MM.1S (cell line): ENCODE data around the gene WAC.
"Not testable (repeated sequence)": the region's sequence is repeated elsewhere in the genome, so short reads cannot be mapped to it uniquely, and the experiment has no call there.

ENCODE experiments used
- DNase-seq: peaks from one replicate; pipeline ENCODE4 v3.0.0-alpha.2; 2015
- H2AFZ ChIP-seq: fragments of 300-600 bp; sonication (generic); 2 replicates; pipeline ENCODE4 v1.6.0; 2016; ENCODE audit warnings: antibody characterized with exemption, low read length
- H3F3A ChIP-seq: fragments of 300-600 bp; sonication (generic); 2 replicates; pipeline ENCODE4 v1.6.1; 2016; ENCODE audit warnings: mild to moderate bottlenecking, antibody characterized with exemption, low read length, moderate library complexity, mixed read lengths; ENCODE audit not compliant: insufficient read depth
- H3K27ac ChIP-seq: fragments of 300-600 bp; sonication (generic); 2 replicates; pipeline ENCODE4 v1.5.1; 2016; ENCODE audit warnings: mild to moderate bottlenecking, low read length
- H3K27me3 ChIP-seq: fragments of 300-600 bp; sonication (generic); replicated peaks from 2 replicates; pipeline ENCODE4 v1.6.0; 2016; ENCODE audit warnings: low read length; ENCODE audit not compliant: insufficient read depth
- H3K36me3 ChIP-seq: fragments of 300-600 bp; sonication (generic); replicated peaks from 2 replicates; pipeline ENCODE4 v1.6.1; 2016; ENCODE audit warnings: mild to moderate bottlenecking, low read length, mixed read lengths; ENCODE audit not compliant: insufficient read depth
- H3K4me1 ChIP-seq: fragments of 300-600 bp; sonication (generic); 2 replicates; pipeline ENCODE4 v1.6.1; 2016; ENCODE audit warnings: low read length, mixed read lengths
- H3K4me2 ChIP-seq: fragments of 300-600 bp; sonication (generic); 2 replicates; pipeline ENCODE4 v1.6.0; 2016; ENCODE audit warnings: low read depth, low read length
- H3K4me3 ChIP-seq: fragments of 300-600 bp; sonication (generic); 2 replicates; pipeline ENCODE4 v1.5.1; 2016; ENCODE audit warnings: low read length, mixed read lengths
- H3K79me2 ChIP-seq: fragments of 300-600 bp; sonication (generic); 2 replicates; pipeline ENCODE4 v1.6.1; 2016; ENCODE audit warnings: mixed run types, low read length, mixed read lengths
- H3K9ac ChIP-seq: fragments of 300-600 bp; sonication (generic); 2 replicates; pipeline ENCODE4 v1.6.1; 2016; ENCODE audit warnings: low read length, mixed read lengths
- H3K9me2 ChIP-seq: fragments of 300-600 bp; sonication (generic); replicated peaks from 2 replicates; pipeline ENCODE4 v1.6.1; 2016; ENCODE audit warnings: mild to moderate bottlenecking, low read length, mixed read lengths; ENCODE audit not compliant: insufficient read depth
- H3K9me3 ChIP-seq: fragments of 300-600 bp; sonication (generic); replicated peaks from 2 replicates; pipeline ENCODE4 v1.6.1; 2016; ENCODE audit warnings: mild to moderate bottlenecking, low read length, mixed read lengths; ENCODE audit not compliant: insufficient read depth
- H4K20me1 ChIP-seq: fragments of 300-600 bp; sonication (generic); 2 replicates; pipeline ENCODE4 v1.6.1; 2016; ENCODE audit warnings: mild to moderate bottlenecking, low read length, moderate library complexity, mixed read lengths; ENCODE audit not compliant: insufficient read depth
- EZH2 ChIP-seq: fragments of 300-600 bp; sonication (generic); optimal IDR thresholded peaks from 2 replicates; pipeline ENCODE3; 2017; ENCODE audit warnings: low read depth, mild to moderate bottlenecking, antibody characterized with exemption, low read length, mixed read lengths
- EZH2phosphoT487 ChIP-seq: fragments of 300-600 bp; sonication (generic); IDR thresholded peaks from 2 replicates; pipeline ENCODE4 v1.6.1; 2018; ENCODE audit warnings: antibody characterized with exemption, low read length
- TF ChIP-seq, protein P1 (sequence below): fragments of 300-600 bp; sonication (generic); IDR thresholded peaks from 2 replicates; pipeline ENCODE4 v1.5.1; 2016; ENCODE audit warnings: antibody characterized with exemption, low read length, mixed read lengths

Gene WAC

DNA sequence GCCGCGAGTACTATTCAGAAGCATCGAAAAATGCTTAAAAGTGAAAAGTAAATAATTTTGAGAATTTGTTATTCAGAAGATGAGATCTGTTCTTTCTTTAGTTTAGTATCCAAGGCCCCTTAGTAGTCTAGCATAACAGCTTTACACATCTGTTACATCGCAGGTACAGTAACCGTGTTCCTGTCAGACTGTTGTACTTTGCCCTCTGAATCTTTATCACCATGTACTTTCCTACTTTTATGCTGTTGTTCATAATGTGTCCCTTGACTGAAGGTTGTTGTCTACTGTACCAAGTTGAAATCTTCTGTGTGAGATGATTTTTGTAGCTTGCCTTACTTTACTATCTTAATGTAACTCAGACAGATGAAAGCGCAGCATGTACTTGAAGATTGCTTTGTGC, 38.3 kb downstream of the WAC start:
- Histone ChIP-seq H3K4me2 (no peak overlapping the region), H3K9me3 (no peaks in the 10 kb centered on the region), H3K9me2 (no peaks in the 10 kb centered on the region), H3K4me3 (no peak overlapping the region), H3F3A (no peaks in the 10 kb centered on the region), H3K9ac (no peak overlapping the region), H3K4me1 (no peaks in the 10 kb centered on the region; the same call in 1 of the 2 replicates), H3K36me3 (peaks cover 7% of the 10 kb centered on the region; the same call in 1 of the 2 replicates), H3K79me2 (peaks cover 100% of the 10 kb centered on the region), H2AFZ (no peak overlapping the region), H4K20me1 (peaks cover 77% of the 10 kb centered on the region), H3K27me3 (no peaks in the 10 kb centered on the region), H3K27ac (no peak overlapping the region)
- no peak for TF ChIP-seq EZH2
- TF ChIP-seq, protein P1, sequence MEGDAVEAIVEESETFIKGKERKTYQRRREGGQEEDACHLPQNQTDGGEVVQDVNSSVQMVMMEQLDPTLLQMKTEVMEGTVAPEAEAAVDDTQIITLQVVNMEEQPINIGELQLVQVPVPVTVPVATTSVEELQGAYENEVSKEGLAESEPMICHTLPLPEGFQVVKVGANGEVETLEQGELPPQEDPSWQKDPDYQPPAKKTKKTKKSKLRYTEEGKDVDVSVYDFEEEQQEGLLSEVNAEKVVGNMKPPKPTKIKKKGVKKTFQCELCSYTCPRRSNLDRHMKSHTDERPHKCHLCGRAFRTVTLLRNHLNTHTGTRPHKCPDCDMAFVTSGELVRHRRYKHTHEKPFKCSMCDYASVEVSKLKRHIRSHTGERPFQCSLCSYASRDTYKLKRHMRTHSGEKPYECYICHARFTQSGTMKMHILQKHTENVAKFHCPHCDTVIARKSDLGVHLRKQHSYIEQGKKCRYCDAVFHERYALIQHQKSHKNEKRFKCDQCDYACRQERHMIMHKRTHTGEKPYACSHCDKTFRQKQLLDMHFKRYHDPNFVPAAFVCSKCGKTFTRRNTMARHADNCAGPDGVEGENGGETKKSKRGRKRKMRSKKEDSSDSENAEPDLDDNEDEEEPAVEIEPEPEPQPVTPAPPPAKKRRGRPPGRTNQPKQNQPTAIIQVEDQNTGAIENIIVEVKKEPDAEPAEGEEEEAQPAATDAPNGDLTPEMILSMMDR = no peak
- DNase-seq = no peak

DNA sequence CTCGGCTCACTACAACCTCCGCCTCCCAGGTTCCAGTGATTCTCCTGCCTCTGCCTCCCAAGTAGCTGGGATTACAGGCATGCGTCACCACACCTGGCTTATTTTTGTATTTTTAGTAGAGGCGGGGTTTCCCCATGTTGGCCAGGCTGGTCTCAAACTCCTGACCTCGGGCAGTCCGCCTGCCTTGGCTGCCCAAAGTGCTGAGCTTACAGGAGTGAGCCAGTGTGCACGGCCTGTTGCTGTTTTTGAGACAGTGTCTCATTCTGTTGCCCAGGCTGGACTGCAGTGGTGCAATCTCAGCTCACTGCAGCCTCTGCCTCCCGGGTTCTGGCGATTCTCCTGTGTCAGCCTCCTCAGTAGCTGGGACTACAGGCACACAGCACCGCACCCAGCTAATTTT, 41.3 kb downstream of the WAC start:
- H3K4me1 ChIP-seq, H3K36me3 ChIP-seq, H2AFZ ChIP-seq, H3K9me3 ChIP-seq, H3F3A ChIP-seq, H3K4me3 ChIP-seq, H3K27me3 ChIP-seq, DNase-seq, H3K4me2 ChIP-seq, H3K9ac ChIP-seq, H3K27ac ChIP-seq, H3K9me2 ChIP-seq: not testable (repeated sequence)
- Histone ChIP-seq H4K20me1 (peaks cover 78% of the 10 kb centered on the region), H3K79me2 (peaks cover 100% of the 10 kb centered on the region)

DNA sequence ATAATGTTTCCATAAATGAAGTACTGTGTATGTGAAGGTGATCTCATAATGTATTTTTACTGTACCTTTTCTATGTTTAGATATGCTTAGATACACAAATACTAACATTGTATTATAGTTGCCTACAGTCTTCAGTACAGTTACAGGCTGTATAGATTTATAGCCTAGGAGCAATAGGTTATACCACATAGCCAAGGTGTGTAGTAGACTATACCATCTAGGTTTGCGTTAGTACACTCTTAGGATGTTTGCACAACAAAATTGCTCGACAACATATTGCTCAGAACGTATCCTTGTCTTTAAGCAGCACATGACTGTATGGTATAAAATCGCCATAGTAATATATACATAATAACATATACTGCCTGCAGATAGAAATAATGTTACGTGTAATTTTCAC, 42.9 kb downstream of the WAC start:
- H3K4me1 ChIP-seq = no peaks in the 10 kb centered on the region; the same call in 1 of the 2 replicates
- TF ChIP-seq, protein P1 = no peak
- no peak for TF ChIP-seq EZH2phosphoT487
- TF ChIP-seq EZH2 = no peak

DNA sequence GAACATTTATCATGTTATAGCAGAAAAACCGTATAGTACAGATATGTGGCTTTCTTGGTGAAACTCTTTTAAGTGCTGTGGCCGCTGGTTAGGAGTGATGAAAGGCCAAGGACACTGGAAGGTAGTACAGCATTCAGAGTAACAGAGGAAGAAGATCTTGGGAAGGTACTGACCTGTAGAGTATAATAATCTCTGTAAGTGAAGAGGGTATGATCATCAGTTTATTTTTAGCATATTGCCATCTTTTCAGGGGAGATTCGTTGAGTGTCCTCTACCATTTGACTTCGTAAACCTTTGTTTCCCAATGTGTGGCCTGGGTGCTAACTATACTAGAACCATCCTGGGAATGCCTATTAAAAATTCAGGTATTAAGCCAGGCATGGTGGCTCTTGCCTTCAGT, 44.6 kb downstream of the WAC start:
- Histone ChIP-seq H3K79me2 (peaks cover 100% of the 10 kb centered on the region), H3K9me2 (no peaks in the 10 kb centered on the region), H3K4me1 (no peaks in the 10 kb centered on the region; the same call in 1 of the 2 replicates), H3K27me3 (no peaks in the 10 kb centered on the region), H3K36me3 (peaks cover 11% of the 10 kb centered on the region; the same call in 1 of the 2 replicates), H3K4me3 (no peak overlapping the region), H3K27ac (no peak overlapping the region), H3K4me2 (no peak overlapping the region), H3K9ac (no peak overlapping the region), H2AFZ (no peak overlapping the region), H3F3A (no peaks in the 10 kb centered on the region), H4K20me1 (peaks cover 87% of the 10 kb centered on the region), H3K9me3 (no peaks in the 10 kb centered on the region)
- no peak for DNase-seq
- TF ChIP-seq, protein P1 = no peak
- TF ChIP-seq EZH2phosphoT487 (no peak), EZH2 (no peak)

More for the DNA sequence above, 42.9 kb downstream of the WAC start:
- no peak overlapping the region for H3K27ac ChIP-seq
- no peak overlapping the region for H3K9ac ChIP-seq
- peaks cover 100% of the 10 kb centered on the region for H3K79me2 ChIP-seq
- no peak overlapping the region for H3K4me3 ChIP-seq
- no peak overlapping the region for H2AFZ ChIP-seq
- H3K9me2 ChIP-seq = no peaks in the 10 kb centered on the region
- H3K36me3 ChIP-seq = peaks cover 11% of the 10 kb centered on the region; the same call in 1 of the 2 replicates
- no peaks in the 10 kb centered on the region for H3K9me3 ChIP-seq
- H3K4me2 ChIP-seq = no peak overlapping the region
- DNase-seq = no peak
- H3F3A ChIP-seq = no peaks in the 10 kb centered on the region
- no peaks in the 10 kb centered on the region for H3K27me3 ChIP-seq
- peaks cover 82% of the 10 kb centered on the region for H4K20me1 ChIP-seq
